ENCODE measurements around the gene IFITM2. TPM values are rescaled to one million over a fixed set of nuclear protein-coding genes. Genes with fewer than 3 reads are reported as not detected.

The IFITM2 gene
- total and polyA plus RNA-seq, 4 donors: 8.5 to 1,441 (median 404) TPM

DNA sequence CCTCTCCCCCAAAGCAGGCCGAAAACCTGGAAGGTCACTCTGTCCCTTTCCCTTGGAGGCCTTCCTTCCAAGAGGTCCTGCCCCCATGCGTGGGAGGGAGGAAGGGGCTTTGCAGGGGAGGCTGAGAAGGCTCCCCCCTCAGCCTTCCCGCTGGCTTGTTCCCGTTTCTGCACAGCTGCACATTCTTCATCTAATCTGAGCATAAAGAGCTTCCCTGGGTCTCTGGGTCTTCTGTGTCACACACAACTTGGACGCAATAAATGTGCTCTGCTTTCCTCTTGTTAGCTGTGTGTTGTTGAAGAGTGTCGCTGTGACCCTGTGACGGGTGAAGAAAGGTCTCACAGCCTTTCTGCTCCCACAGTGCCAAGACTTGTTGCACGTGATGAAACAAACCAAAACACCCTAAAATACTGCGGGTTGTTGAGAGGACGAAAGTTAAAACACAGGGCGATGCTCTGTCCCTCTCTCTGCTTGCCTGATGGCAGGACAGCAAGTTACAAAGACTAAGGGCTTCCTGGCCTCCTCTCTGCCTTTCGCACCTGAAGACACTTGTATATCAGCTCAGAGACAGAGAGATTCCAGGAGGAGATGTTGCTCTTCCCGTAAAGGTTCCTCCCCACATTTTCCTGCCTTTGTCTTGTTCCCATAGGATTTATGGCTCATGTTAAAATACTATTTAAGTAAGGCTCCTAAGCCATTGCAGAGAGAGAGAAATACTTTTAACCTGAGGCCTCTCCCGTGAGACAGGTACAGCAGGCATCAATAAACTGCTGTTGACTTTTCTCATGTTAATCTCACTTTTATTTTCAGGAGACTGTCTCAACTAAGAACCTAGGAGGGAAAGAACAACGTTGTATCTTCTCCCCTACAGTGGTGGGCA is 28.4 kb downstream of the IFITM2 start:
- 62% methylated on average over 15 of the region's 15 CpGs for WGBS
- H3K27ac ChIP-seq (ENCODE audit: low read depth in 1 of 2, low read length in 2 of 2): peak overlapping the region; percentile 59 to 61
- H3K4me1 ChIP-seq (ENCODE audit: control insufficient read depth in 4 of 4, insufficient read depth in 4 of 4, low read length in 3 of 4): peaks cover 0 to 3% (median 1%) of the 10 kb centered on the region in 4 donors
- no peak overlapping the region for H3K4me3 ChIP-seq (ENCODE audit: low read depth in 1 of 3, low read length in 3 of 3)
- no peaks in the 10 kb centered on the region for H3K9me3 ChIP-seq (ENCODE audit: control insufficient read depth in 4 of 4, low read length in 3 of 4)
- no peak for DNase-seq (ENCODE audit: low spot score)
- TF ChIP-seq RAD21 (IDR thresholded peaks at IDR 0.05) (peak; percentile 4 to 37), HNF4G (IDR thresholded peaks at IDR 0.05) (no peak), FOXA1 (IDR thresholded peaks at IDR 0.05) (no peak), SP1 (IDR thresholded peaks at IDR 0.05) (peak; percentile 55), RXRA (IDR thresholded peaks at IDR 0.05) (peak; percentile 40 to 41), JUND (IDR thresholded peaks at IDR 0.05) (no peak), GABPA (IDR thresholded peaks at IDR 0.05 in 1 of 2, conservative IDR thresholded peaks at IDR 0.05 in 1 of 2) (no peak), EGR1 (IDR thresholded peaks at IDR 0.05; ENCODE audit: low read depth in 2 of 2) (no peak), NR2F2 (IDR thresholded peaks at IDR 0.05) (peak; percentile 97), TAF1 (conservative IDR thresholded peaks at IDR 0.05) (no peak), FOXA2 (IDR thresholded peaks at IDR 0.05) (no peak), YY1 (IDR thresholded peaks at IDR 0.05) (no peak), HNF4A (conservative IDR thresholded peaks at IDR 0.05) (no peak)
- TF ChIP-seq, protein P1, sequence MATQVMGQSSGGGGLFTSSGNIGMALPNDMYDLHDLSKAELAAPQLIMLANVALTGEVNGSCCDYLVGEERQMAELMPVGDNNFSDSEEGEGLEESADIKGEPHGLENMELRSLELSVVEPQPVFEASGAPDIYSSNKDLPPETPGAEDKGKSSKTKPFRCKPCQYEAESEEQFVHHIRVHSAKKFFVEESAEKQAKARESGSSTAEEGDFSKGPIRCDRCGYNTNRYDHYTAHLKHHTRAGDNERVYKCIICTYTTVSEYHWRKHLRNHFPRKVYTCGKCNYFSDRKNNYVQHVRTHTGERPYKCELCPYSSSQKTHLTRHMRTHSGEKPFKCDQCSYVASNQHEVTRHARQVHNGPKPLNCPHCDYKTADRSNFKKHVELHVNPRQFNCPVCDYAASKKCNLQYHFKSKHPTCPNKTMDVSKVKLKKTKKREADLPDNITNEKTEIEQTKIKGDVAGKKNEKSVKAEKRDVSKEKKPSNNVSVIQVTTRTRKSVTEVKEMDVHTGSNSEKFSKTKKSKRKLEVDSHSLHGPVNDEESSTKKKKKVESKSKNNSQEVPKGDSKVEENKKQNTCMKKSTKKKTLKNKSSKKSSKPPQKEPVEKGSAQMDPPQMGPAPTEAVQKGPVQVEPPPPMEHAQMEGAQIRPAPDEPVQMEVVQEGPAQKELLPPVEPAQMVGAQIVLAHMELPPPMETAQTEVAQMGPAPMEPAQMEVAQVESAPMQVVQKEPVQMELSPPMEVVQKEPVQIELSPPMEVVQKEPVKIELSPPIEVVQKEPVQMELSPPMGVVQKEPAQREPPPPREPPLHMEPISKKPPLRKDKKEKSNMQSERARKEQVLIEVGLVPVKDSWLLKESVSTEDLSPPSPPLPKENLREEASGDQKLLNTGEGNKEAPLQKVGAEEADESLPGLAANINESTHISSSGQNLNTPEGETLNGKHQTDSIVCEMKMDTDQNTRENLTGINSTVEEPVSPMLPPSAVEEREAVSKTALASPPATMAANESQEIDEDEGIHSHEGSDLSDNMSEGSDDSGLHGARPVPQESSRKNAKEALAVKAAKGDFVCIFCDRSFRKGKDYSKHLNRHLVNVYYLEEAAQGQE (IDR thresholded peaks at IDR 0.05): peak; percentile 57
- TF ChIP-seq, protein P2, sequence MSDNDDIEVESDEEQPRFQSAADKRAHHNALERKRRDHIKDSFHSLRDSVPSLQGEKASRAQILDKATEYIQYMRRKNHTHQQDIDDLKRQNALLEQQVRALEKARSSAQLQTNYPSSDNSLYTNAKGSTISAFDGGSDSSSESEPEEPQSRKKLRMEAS (IDR thresholded peaks at IDR 0.05): no peak
- TF ChIP-seq, protein P3, sequence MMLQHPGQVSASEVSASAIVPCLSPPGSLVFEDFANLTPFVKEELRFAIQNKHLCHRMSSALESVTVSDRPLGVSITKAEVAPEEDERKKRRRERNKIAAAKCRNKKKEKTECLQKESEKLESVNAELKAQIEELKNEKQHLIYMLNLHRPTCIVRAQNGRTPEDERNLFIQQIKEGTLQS (IDR thresholded peaks at IDR 0.05): no peak
- TF ChIP-seq, protein P4, sequence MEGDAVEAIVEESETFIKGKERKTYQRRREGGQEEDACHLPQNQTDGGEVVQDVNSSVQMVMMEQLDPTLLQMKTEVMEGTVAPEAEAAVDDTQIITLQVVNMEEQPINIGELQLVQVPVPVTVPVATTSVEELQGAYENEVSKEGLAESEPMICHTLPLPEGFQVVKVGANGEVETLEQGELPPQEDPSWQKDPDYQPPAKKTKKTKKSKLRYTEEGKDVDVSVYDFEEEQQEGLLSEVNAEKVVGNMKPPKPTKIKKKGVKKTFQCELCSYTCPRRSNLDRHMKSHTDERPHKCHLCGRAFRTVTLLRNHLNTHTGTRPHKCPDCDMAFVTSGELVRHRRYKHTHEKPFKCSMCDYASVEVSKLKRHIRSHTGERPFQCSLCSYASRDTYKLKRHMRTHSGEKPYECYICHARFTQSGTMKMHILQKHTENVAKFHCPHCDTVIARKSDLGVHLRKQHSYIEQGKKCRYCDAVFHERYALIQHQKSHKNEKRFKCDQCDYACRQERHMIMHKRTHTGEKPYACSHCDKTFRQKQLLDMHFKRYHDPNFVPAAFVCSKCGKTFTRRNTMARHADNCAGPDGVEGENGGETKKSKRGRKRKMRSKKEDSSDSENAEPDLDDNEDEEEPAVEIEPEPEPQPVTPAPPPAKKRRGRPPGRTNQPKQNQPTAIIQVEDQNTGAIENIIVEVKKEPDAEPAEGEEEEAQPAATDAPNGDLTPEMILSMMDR (IDR thresholded peaks at IDR 0.05; ENCODE audit: low read depth, low read length, missing input control): no peak
- TF ChIP-seq, protein P5, sequence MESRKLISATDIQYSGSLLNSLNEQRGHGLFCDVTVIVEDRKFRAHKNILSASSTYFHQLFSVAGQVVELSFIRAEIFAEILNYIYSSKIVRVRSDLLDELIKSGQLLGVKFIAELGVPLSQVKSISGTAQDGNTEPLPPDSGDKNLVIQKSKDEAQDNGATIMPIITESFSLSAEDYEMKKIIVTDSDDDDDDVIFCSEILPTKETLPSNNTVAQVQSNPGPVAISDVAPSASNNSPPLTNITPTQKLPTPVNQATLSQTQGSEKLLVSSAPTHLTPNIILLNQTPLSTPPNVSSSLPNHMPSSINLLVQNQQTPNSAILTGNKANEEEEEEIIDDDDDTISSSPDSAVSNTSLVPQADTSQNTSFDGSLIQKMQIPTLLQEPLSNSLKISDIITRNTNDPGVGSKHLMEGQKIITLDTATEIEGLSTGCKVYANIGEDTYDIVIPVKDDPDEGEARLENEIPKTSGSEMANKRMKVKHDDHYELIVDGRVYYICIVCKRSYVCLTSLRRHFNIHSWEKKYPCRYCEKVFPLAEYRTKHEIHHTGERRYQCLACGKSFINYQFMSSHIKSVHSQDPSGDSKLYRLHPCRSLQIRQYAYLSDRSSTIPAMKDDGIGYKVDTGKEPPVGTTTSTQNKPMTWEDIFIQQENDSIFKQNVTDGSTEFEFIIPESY (IDR thresholded peaks at IDR 0.05): no peak
- peak overlapping the region in 1 of 2 donors; percentile 20 for H3K9ac ChIP-seq (ENCODE audit: low read depth in 1 of 2, low read length in 2 of 2)
- no peaks in the 10 kb centered on the region for H3K36me3 ChIP-seq (ENCODE audit: control insufficient read depth in 4 of 4, insufficient read depth in 3 of 4, low read depth in 1 of 4, low read length in 3 of 4)
- H3K27me3 ChIP-seq (ENCODE audit: control insufficient read depth in 4 of 4, insufficient read depth in 4 of 4, low read length in 3 of 4): no peaks in the 10 kb centered on the region

Data from liver (tissue), 9 donors.